ENCODE results near the gene SERPINA6.
"Not testable (repeated sequence)": the region's sequence is repeated elsewhere in the genome, so short reads cannot be mapped to it uniquely, and the experiment has no call there.

The SERPINA6 gene

GRCh38 chr14:94346841-94347240 is 23.7 kb upstream of the SERPINA6 start:
- Mint-ChIP-seq H3K27me3 (ENCODE audit: low read depth) (peaks cover 19% of the 10 kb centered on the region), H3K9me3 (peaks cover 2% of the 10 kb centered on the region), H3K36me3 (ENCODE audit: low read depth) (no peaks in the 10 kb centered on the region), H3K27ac (no peak overlapping the region), H3K4me3 (no peak overlapping the region), H3K4me1 (peaks cover 9% of the 10 kb centered on the region)
- no peak for TF ChIP-seq CTCF (IDR thresholded peaks at IDR 0.05; ENCODE audit: unreplicated experiment in 3 of 3)

GRCh38 chr14:94346065-94346786 is 23.1 kb upstream of the SERPINA6 start:
- H3K36me3 Mint-ChIP-seq (ENCODE audit: low read depth): not testable (repeated sequence)

GRCh38 chr14:94345344-94346064 is 22.4 kb upstream of the SERPINA6 start:
- H3K9me3 Mint-ChIP-seq: no peaks in the 10 kb centered on the region
- peaks cover 20% of the 10 kb centered on the region for H3K4me1 Mint-ChIP-seq
- H3K27me3 Mint-ChIP-seq (ENCODE audit: low read depth): peaks cover 11% of the 10 kb centered on the region
- no peak for TF ChIP-seq CTCF (IDR thresholded peaks at IDR 0.05; ENCODE audit: unreplicated experiment in 3 of 3)
- no peaks in the 10 kb centered on the region for H3K36me3 Mint-ChIP-seq (ENCODE audit: low read depth)
- H3K27ac Mint-ChIP-seq: no peak overlapping the region
- H3K4me3 Mint-ChIP-seq: no peak overlapping the region

More at GRCh38 chr14:94346065-94346786, 23.1 kb upstream of the SERPINA6 start:
- H3K4me1 Mint-ChIP-seq: peaks cover 15% of the 10 kb centered on the region
- H3K27me3 Mint-ChIP-seq (ENCODE audit: low read depth): peaks cover 15% of the 10 kb centered on the region
- H3K4me3 Mint-ChIP-seq, H3K27ac Mint-ChIP-seq, H3K9me3 Mint-ChIP-seq: not testable (repeated sequence)

GRCh38 chr14:94344389-94344788 is 21.3 kb upstream of the SERPINA6 start:
- peaks cover 9% of the 10 kb centered on the region for H3K27me3 Mint-ChIP-seq (ENCODE audit: low read depth)
- H3K4me1 Mint-ChIP-seq: peaks cover 22% of the 10 kb centered on the region
- no peak for TF ChIP-seq CTCF (IDR thresholded peaks at IDR 0.05; ENCODE audit: unreplicated experiment in 3 of 3)
- H3K27ac Mint-ChIP-seq: no peak overlapping the region
- H3K9me3 Mint-ChIP-seq: no peaks in the 10 kb centered on the region
- H3K4me3 Mint-ChIP-seq: no peak overlapping the region
- no peaks in the 10 kb centered on the region for H3K36me3 Mint-ChIP-seq (ENCODE audit: low read depth)

GRCh38 chr14:94343238-94344005 is 20.3 kb upstream of the SERPINA6 start:
- H3K27ac Mint-ChIP-seq: no peak overlapping the region
- peaks cover 22% of the 10 kb centered on the region for H3K4me1 Mint-ChIP-seq
- peaks cover 5% of the 10 kb centered on the region for H3K27me3 Mint-ChIP-seq (ENCODE audit: low read depth)
- H3K36me3 Mint-ChIP-seq (ENCODE audit: low read depth): no peaks in the 10 kb centered on the region
- no peak for TF ChIP-seq CTCF (IDR thresholded peaks at IDR 0.05; ENCODE audit: unreplicated experiment in 3 of 3)
- H3K9me3 Mint-ChIP-seq: peaks cover 4% of the 10 kb centered on the region
- H3K4me3 Mint-ChIP-seq: no peak overlapping the region

GRCh38 chr14:94342334-94342934 is 19.3 kb upstream of the SERPINA6 start:
- H3K27me3 Mint-ChIP-seq (ENCODE audit: low read depth): peaks cover 5% of the 10 kb centered on the region
- H3K27ac Mint-ChIP-seq: peak overlapping the region in 2 of 3 experiments; percentile 1 to 20
- H3K4me3 Mint-ChIP-seq: no peak overlapping the region
- H3K4me1 Mint-ChIP-seq: peaks cover 22% of the 10 kb centered on the region
- TF ChIP-seq CTCF (IDR thresholded peaks at IDR 0.05; ENCODE audit: unreplicated experiment in 3 of 3): no peak
- no peaks in the 10 kb centered on the region for H3K36me3 Mint-ChIP-seq (ENCODE audit: low read depth)
- H3K9me3 Mint-ChIP-seq: peaks cover 4% of the 10 kb centered on the region
